GM21526 (cell line): ENCODE data around the gene ZNF823.
"Not testable (repeated sequence)": the region's sequence is repeated elsewhere in the genome, so short reads cannot be mapped to it uniquely, and the experiment has no call there.

Experiments
- ATAC-seq: cut with Tn5 transposase; IDR thresholded peaks from one replicate; pipeline ENCODE4 v1.9.1; 2021; ENCODE audit warnings: moderate library complexity; ENCODE audit not compliant: unreplicated experiment, low FRiP score

Gene ZNF823

GRCh38 chr19:11738746-11739620 lies at the start of gene ZNF823:
ZNF823 (minus strand) TSS chr19:11738946; CDS start chr19:11738819, 127 bp downstream.
- ATAC-seq, result peak; percentile 85

- ATAC-seq, result no peak
Measured at GRCh38 chr19:11787536-11787935, 48.8 kb upstream of the ZNF823 start.

- no peak for ATAC-seq
Measured at GRCh38 chr19:11784356-11784755, 45.6 kb upstream of the ZNF823 start.

- no peak for ATAC-seq
Measured at GRCh38 chr19:11783767-11784166, 45.0 kb upstream of the ZNF823 start.

GRCh38 chr19:11781295-11782057 lies 42.7 kb upstream of the ZNF823 start:
- ATAC-seq, result no peak

GRCh38 chr19:11780431-11781020 lies 41.8 kb upstream of the ZNF823 start:
- no peak for ATAC-seq

GRCh38 chr19:11776669-11777068 lies 37.9 kb upstream of the ZNF823 start:
- not testable (repeated sequence) for ATAC-seq

- not testable (repeated sequence) for ATAC-seq
Measured at GRCh38 chr19:11771520-11771919, 32.8 kb upstream of the ZNF823 start.

GRCh38 chr19:11769995-11770394 lies 31.2 kb upstream of the ZNF823 start:
- ATAC-seq, result no peak

- ATAC-seq, result peak; percentile 8
Measured at GRCh38 chr19:11767633-11768133, 28.9 kb upstream of the ZNF823 start.

GRCh38 chr19:11766597-11767591 lies 28.1 kb upstream of the ZNF823 start, which contains the start of gene ZNF441:
ZNF441 (plus strand) TSS chr19:11767000; CDS start chr19:11767194, 194 bp downstream.
- peak; percentile 83 for ATAC-seq

GRCh38 chr19:11763611-11764010 lies 24.9 kb upstream of the ZNF823 start:
- no peak for ATAC-seq

GRCh38 chr19:11763117-11763516 lies 24.4 kb upstream of the ZNF823 start:
- no peak for ATAC-seq

- no peak for ATAC-seq
Measured at GRCh38 chr19:11759805-11760204, 21.1 kb upstream of the ZNF823 start.

GRCh38 chr19:11756965-11757364 lies 18.2 kb upstream of the ZNF823 start:
- no peak for ATAC-seq

- no peak for ATAC-seq
Measured at GRCh38 chr19:11754663-11755062, 15.9 kb upstream of the ZNF823 start.

- ATAC-seq, result no peak
Measured at GRCh38 chr19:11752244-11752736, 13.5 kb upstream of the ZNF823 start.

GRCh38 chr19:11749751-11750150 lies 11.0 kb upstream of the ZNF823 start:
- no peak for ATAC-seq

- no peak for ATAC-seq
Measured at GRCh38 chr19:11747277-11747676, 8.5 kb upstream of the ZNF823 start.
